NCI-H2227 (cell line): ENCODE measurements around the gene THRAP3.
"Not testable (repeated sequence)": the region's sequence is repeated elsewhere in the genome, so short reads cannot be mapped to it uniquely, and the experiment has no call there.

Experiments used
- DNase-seq: peaks from one replicate; lab custom pipeline; 2025; ENCODE audit not compliant: unreplicated experiment; lab: John Stamatoyannopoulos, UW

The THRAP3 gene

DNA sequence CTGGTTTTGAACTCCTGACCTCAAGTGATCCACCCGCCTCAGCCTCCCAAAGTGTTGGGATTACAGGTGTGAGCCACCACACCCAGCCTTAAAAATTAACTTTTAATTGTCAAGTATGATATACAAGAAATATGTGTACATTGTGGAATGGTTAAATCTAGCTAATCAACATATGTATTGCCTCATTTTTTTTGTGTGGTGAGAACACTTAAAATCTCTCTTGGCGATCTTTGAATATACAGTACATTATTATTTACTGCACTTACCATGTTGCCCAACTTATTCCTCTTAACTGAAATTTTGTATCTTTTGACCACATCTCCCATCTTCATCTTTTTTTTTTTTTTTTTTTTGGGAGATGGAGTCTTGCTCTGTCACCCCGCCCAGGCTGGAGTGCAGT is 23.3 kb downstream of the THRAP3 start:
- no peak for DNase-seq

DNA sequence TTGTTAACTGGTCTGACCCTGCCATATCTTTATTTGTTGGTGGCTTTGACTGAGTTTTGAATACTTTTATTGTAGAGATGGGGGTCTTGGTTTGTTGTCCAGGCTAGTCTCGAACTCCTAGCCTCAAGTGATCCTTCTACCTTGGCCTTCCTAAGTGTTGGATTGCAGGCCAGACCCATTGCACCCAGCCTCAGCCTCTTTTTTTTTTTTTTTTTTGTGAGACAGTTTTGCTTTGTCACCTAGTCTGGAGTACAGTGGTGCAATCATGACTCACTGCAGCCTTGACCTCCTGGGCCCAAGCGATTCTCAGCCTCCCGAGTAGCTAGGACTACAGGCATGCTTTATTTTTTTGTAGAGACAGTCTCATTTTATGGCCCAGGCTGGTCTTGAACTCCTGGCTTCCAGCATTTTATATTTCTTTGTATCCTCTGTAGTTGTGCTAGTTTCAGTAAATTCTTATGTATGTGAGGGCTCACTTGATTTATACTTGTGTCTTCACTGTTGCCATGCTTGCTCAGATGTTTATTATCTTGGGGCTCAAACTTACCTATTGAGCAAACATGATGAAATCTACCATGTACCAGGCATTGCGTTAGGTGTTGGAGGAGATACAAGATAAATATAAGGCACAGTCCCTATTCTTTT is 24.1 kb downstream of the THRAP3 start:
- no peak for DNase-seq

DNA sequence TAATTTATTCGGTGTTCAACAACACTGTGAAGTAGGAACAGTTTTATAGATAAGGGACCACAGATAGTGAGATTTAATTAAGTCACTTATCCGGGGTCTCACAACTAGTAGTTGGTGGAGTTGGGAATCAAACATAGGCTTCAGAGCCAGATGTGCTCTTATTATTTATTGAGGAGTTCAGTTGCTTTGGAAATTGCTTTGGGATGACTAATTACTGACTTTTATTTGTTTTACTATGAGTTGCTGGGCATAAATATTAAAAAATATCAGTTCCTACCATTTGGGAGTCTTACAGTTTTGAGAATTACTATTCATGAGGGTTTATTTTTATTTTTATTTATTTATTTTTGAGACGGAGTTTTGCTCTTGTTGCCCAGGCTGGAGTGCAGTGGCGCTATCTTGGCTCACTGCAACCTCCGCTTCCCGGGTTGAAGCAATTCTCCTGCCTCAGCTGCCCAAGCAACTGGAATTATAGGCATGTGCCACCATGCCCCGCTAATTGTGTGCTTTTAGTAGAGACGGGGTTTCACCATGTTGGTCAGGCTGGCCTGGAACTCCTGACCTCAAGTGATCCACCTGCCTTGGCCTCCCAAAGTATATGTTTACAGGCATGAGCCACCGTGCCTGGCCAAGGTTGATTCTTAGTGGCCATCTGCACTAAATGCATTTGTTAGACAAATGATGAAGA is 27.7 kb downstream of the THRAP3 start:
- DNase-seq, result no peak

DNA sequence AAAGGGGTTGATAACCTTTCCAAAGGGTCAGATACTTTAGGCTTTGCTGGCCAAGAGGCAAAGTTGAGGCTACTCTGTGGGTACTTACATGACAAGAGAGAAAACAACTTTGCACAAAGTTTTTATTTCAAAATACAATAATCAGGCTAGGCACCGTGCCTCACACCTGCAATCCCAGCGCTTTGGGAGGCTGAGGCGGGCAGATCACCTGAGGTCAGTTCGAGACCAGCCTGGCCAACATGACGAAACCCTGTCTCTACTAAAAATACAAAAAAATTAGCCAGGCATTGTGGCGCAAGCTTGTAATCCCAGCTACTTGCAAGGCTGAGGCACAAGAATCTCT is 28.2 kb downstream of the THRAP3 start:
- not testable (repeated sequence) for DNase-seq

DNA sequence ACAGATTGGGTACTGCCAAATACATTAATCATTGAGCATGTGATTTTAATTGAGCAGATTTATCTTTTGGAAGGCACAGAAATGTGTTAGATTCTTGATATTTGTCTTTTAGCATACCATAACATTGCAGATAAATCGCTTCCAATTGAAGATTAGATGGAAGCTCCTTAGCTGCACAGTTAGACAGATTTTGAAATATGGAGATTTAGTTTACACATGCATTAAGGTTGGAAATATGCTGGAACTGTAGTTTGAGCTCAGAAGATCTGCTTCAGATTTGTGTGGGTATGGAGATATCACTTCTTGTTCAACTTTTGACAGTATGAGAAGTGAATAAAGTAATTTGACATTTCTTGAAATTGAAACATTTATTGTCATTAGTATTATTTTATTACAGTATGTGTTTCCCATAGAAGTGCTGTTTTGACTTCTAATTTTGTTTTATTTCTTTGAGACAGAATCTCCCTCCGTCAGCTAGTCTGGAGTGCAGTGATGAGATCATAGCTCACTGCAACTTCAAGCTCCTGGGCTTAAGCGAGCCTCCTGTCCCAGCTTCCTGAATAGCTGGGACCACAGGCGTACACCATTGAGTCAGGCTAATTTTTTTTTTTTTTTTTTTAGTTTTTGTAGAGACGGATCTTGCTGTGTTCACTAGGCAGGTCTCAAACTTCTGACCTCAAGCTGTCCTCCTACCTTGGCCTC is 29.1 kb downstream of the THRAP3 start:
- DNase-seq, result no peak

DNA sequence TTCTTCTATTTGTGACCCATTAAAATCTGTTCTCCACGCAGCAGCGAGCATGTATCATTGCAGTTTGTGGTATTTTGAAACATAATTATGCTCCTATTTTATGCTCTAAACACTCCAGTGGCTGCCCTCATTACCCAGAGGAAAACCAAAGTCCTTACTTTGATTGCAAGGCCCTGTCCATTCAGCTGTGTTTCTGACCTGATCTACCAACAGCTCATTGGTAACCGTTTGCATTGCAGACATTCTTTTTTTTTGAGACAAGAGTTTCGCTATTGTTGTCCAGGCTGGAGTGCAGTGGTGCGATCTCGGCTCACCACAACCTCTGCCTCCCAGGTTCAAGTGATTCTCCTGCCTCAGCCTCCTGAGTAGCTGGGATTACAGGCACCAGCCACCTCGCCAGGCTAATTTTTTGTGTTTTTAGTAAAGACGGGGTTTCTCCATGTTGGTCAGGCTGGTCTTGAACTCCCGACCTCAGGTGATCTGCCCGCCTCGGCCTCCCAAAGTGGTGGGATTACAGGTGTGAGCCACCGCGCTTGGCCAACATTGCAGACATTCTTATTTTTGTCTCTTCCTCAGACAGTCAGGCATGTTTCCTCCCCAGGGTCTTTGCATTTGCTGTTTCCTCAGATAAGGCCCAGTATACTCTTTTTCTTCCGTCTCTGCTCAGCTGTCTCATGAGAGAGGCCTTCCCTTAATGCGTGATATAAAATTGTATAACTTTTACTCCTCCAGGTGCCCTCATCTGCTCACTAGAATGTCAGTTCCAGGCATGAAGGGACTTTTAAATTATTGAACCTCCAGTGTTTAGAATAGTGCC is 32.5 kb downstream of the THRAP3 start:
- no peak for DNase-seq

DNA sequence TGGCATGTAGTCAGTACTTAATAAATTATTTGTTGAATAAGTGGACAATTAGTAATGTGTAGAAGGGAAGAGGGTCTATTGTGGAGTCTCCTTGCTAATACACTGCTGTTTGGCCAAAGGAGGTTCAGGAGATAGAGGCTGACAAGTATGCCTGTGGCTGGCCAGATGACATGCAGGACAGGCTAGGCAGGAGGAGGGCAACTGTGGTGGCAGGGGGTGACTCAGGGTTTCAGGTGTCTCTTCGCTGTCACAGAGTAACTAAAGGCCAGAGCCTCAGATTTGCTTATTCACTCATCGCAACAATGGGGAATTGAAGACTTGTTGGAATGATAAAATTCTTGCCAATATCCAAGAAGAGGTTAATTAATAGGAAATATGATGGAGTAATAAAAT is 33.1 kb downstream of the THRAP3 start:
- DNase-seq, result no peak

DNA sequence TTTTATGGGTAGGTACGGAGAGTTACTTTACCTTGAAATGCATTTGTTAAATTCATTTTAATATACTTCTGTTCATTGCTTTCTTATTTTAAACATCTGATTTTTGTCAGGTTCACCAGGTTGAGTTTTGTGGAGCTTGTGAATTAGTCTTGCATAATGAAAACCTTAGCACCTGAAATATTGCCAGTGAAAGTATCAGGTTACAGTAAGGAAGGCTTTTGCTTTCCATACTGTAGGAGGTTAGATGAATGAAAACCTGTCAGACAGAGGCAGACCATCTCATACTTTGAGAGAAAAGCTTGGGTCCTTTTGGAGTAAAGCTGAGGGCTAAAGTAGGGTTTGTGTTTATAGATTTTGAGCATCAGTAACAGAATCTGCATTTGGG is 34.7 kb downstream of the THRAP3 start:
- DNase-seq, result no peak

DNA sequence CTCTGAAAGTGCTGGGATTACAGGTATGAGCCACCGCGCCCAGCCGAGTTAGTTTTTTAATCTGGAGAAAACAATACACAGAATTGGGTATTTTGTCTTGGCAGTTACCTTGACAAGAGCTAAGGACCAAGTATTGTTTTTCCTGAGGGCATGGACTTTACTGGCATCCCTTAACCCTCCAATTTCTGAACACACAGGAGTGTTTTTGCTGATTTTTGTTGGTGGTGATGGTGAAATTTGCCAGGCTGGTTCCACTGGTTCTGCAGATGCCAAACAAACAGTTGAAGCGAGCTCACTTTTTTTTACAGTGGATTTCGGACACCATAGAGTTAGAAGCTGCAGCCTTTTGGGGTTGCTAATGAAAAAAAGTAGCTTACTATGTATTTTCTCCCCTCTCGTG is 44.7 kb downstream of the THRAP3 start:
- DNase-seq, result no peak

DNA sequence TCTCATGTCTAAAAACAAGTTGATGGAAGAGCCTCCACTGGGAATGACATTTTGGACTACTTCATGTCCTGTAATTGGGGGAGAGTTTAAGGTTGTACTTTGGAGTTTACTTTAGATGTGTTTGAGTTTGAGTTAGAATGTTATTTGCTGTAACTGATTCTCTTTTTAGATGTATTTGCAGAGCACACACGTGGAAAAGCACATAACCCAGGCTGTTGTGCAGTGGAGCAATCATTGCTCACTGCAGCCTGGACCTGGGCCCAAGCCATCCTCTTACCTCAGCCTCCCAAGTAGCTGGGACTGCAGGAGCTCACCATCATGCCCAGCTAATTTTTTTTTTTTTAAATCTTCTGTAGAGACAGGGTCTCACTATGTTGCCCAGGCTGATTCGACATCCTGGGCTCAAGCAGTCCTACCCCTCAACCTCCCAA is 45.2 kb downstream of the THRAP3 start:
- no peak for DNase-seq

DNA sequence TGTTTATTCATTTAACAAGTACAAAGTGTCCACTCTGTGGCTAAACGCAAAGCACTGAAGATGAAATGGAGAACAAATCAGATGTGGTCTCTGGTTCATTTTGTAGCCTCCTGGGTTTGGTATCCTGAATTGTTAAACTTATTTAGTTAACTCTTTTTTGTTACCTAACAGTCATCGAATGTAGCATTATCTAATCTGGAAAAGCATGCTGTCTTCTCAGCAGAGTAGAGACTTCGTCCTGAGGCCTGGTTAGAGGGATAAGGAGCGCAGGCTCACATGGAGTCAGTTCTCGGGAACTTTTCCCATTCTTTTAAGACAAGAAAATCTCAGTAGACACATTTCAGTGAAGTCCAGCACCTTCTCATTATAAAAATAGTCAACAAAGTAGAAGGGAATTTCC is 48.8 kb downstream of the THRAP3 start:
- DNase-seq, result no peak

DNA sequence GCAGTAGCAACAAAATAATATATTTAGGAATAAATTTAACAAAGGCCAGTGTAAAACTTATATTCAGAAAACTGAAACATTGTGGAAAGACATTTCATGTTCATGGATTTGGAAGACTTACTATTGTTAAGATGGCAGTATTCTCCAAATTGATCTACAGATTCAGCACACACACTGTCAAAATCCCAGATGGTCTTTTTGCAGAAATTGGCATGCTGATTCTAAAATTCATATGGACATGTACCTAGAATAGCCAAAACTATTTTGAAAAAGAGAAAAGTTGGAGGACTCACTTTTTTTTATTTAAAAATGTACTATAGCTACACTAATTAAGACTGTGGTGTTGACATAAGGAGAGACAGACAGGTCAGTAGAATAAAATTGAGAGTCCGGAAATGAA is 50.0 kb downstream of the THRAP3 start:
- no peak for DNase-seq

DNA sequence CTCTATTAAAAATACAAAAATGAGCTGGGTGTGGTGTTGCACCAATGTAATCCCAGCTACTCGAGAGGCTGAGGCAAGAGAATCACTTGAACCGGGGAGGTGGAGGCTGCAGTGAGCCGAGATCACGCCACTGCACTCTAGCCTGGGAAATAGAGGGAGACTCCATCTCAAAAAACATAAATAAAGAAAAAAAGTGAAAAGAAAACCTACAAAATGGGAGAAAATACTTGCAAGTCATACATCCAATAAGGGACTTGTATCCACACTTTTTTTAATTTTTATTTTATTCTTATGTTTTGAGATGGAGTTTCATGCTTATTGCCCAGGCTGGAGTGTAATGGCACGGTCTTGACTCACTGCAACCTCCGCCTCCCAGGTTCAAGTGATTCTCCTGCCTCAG is 52.4 kb downstream of the THRAP3 start:
- DNase-seq, result no peak

DNA sequence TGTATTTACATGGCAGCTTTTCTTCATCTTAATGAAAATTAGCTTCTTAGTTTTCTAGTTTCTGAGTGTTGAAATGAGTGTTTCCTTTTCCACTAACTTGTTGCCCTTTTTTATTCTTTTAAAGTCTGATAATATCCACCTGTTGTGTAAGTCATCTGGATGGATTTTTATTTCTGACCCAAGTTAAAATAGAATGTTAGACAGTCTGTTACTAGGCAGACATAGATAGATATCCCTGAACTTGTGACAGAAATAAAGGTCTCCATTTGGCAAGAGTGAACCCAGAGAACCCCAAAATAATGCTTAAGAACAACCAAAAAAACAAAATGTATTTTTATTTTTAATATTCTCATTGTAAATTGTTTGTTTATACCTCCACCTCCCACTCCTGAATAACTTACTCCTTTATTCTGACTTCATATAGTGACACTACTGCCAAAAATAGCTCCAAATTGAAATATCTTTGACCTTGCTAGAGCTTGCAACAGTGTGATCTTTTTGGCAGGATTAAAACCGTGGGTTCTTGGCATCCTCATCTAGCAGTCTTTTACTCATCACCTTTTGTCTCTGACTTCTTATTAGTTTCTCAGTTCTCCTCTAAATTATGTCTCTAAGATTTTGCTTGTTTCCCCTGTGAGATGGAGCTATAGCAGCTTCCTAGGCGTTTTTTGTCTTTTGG is 55.0 kb downstream of the THRAP3 start:
- DNase-seq, result no peak

DNA sequence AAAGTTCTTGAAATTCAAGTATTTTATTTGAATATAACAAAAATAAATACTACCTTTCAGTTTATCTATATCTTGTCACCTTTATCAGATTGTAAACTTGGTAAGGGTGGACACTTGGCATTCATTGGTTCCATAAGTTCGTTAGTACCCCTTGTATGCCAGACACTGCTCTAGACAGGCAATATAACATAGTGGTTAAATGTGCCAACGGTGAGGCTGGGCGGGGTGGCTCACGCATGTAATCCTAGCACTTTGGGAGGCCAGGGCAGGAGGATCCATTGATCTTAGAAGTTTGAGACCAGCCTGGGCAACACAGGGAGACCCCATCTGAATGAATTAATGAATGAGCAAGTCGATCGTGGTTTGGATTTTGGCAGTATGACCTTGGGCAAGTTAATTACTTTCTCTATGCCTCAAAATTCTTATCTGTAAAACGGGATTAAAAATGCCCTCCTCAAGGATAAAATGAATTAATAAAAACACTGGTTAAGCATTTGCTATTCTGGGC is 55.6 kb downstream of the THRAP3 start:
- no peak for DNase-seq

DNA sequence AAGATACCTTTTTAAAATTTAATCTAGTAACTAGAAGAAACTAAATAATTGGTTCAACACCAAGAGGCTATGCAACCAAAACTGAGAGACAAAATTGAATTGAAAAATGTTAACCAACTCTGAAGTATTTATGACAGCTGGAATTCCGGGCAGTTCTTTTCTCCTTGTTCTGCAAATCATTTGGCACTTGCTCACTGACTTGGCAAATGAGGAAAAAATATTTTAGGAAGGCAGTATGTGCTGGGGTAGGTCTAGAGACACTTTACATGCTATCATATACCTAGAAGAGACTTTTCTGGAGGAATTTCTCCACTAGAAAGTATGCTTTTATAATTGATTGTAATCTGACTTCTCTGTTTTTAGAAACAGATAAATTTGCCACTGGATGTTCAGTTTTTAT is 59.8 kb downstream of the THRAP3 start:
- no peak for DNase-seq

DNA sequence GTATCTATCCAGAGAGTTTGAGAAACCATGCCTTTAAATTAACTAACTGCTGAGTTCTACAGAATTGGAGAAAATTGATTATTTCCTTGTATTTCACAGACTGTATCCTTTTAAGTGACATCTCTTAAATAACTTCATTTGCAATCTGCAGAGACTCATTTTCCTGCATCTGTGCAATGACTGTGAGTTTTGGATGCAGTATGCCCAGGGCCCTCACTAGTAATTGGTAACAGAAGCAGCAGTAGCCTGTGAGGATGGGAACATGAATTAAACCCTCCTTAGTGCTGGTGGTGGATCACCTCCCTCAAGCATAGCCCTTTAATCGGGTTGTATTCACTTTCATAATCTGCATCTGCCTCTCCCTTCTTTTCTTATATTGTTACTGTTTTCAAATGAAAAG is 60.3 kb downstream of the THRAP3 start:
- no peak for DNase-seq

DNA sequence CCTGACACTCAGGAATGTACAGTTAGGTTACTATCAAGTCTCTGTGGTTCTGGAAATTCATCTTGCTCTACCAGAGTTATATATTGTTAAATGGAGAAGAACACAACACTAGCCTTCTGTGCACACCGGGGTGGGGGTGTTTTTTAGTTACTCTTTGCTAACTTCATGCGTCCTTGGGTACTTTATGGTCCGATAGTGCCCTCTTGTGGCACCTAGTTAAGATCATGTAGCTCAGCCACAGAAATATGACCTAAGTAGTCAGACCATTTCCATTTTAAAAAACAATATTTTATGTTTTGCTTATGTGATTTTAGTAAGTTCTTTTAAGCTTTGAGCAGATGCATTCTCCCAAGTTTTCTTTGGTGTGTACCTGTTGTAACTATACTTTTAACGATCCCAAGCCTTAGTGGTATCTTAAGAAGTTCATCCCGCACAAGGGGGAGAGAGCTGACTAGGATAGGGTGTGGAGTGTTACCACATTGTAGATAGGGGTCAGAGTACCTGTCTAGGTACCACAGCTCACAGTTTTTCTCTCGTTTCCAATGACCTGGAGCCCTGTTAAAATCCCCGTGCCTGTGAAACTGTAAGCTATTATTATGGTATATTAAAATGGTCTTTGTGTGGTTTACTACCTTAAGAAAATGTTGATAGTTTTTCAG is 61.3 kb downstream of the THRAP3 start:
- DNase-seq, result peak; percentile 83

DNA sequence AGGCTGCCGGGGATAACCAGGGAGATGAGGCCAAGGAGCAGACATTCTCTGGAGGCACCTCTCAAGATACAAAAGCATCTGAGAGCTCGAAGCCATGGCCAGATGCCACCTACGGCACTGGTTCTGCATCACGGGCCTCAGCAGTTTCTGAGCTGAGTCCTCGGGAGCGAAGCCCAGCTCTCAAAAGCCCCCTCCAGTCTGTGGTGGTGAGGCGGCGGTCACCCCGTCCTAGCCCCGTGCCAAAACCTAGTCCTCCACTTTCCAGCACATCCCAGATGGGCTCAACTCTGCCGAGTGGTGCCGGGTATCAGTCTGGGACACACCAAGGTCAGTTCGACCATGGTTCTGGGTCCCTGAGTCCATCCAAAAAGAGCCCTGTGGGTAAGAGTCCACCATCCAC is 62.6 kb downstream of the THRAP3 start:
- DNase-seq, result no peak

DNA sequence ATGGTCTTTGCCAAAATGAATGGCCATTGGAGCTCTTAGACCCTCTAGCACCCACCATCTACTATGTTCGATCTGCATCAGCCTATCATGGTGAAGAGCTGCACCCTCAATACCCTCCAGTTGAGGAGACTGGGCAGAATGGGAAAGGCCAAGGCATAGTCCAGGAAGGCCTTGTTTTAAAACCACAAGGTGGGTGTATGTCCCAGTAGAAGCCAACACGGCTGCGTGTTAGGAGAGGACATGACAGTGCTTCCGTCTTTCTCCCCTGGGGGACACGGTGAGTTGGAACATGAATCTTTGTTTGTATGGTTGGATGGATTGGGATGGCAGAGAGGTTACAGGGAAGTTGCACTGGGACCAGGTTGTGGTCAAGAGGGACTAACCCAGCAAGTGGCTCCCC is 63.4 kb downstream of the THRAP3 start:
- DNase-seq, result no peak
